ENCODE data around the gene CA6.

CA6 gene

GRCh38 chr1:8970870-8971337 lies 25.2 kb downstream of the CA6 start:
- no peaks in the 10 kb centered on the region for H3K27me3 ChIP-seq (replicated peaks; ENCODE audit: control insufficient read depth, insufficient read depth, low read length)
- TF ChIP-seq CTCF (IDR thresholded peaks at IDR 0.05; ENCODE audit: insufficient read depth, low read length, poor library complexity, severe bottlenecking), result no peak
- peak; percentile 28 for DNase-seq (ENCODE audit: extremely low read depth, insufficient read length)
- no peak overlapping the region for H3K4me3 ChIP-seq (replicated peaks; ENCODE audit: low read depth, low read length)
- H3K36me3 ChIP-seq (ENCODE audit: control insufficient read depth, insufficient read depth, low read length), result no peaks in the 10 kb centered on the region

- DNase-seq (ENCODE audit: extremely low read depth, insufficient read length), result no peak
- no peak for TF ChIP-seq CTCF (IDR thresholded peaks at IDR 0.05; ENCODE audit: insufficient read depth, low read length, poor library complexity, severe bottlenecking)
- Histone ChIP-seq H3K4me3 (replicated peaks; ENCODE audit: low read depth, low read length) (no peak overlapping the region), H3K36me3 (ENCODE audit: control insufficient read depth, insufficient read depth, low read length) (no peaks in the 10 kb centered on the region), H3K27me3 (replicated peaks; ENCODE audit: control insufficient read depth, insufficient read depth, low read length) (no peaks in the 10 kb centered on the region)
Measured at GRCh38 chr1:8974551-8974950, 28.9 kb downstream of the CA6 start.

GRCh38 chr1:8976338-8976737 lies 30.7 kb downstream of the CA6 start:
- H3K27me3 ChIP-seq (replicated peaks; ENCODE audit: control insufficient read depth, insufficient read depth, low read length), result no peaks in the 10 kb centered on the region; the same call in 1 of the 2 replicates
- no peak for DNase-seq (ENCODE audit: extremely low read depth, insufficient read length)
- no peak overlapping the region for H3K4me3 ChIP-seq (replicated peaks; ENCODE audit: low read depth, low read length)
- TF ChIP-seq CTCF (IDR thresholded peaks at IDR 0.05; ENCODE audit: insufficient read depth, low read length, poor library complexity, severe bottlenecking), result no peak
- no peaks in the 10 kb centered on the region for H3K36me3 ChIP-seq (ENCODE audit: control insufficient read depth, insufficient read depth, low read length)

GRCh38 chr1:8976896-8977450 lies 31.3 kb downstream of the CA6 start:
- H3K36me3 ChIP-seq (ENCODE audit: control insufficient read depth, insufficient read depth, low read length), result no peaks in the 10 kb centered on the region
- DNase-seq (ENCODE audit: extremely low read depth, insufficient read length), result no peak
- no peaks in the 10 kb centered on the region; the same call in 1 of the 2 replicates for H3K27me3 ChIP-seq (replicated peaks; ENCODE audit: control insufficient read depth, insufficient read depth, low read length)
- TF ChIP-seq CTCF (IDR thresholded peaks at IDR 0.05; ENCODE audit: insufficient read depth, low read length, poor library complexity, severe bottlenecking), result no peak
- H3K4me3 ChIP-seq (replicated peaks; ENCODE audit: low read depth, low read length), result no peak overlapping the region

- no peak overlapping the region for H3K4me3 ChIP-seq (replicated peaks; ENCODE audit: low read depth, low read length)
- no peaks in the 10 kb centered on the region for H3K36me3 ChIP-seq (ENCODE audit: control insufficient read depth, insufficient read depth, low read length)
- H3K27me3 ChIP-seq (replicated peaks; ENCODE audit: control insufficient read depth, insufficient read depth, low read length), result no peaks in the 10 kb centered on the region; the same call in 1 of the 2 replicates
- no peak for TF ChIP-seq CTCF (IDR thresholded peaks at IDR 0.05; ENCODE audit: insufficient read depth, low read length, poor library complexity, severe bottlenecking)
- no peak for DNase-seq (ENCODE audit: extremely low read depth, insufficient read length)
Measured at GRCh38 chr1:8980656-8981055, 35.0 kb downstream of the CA6 start.

- TF ChIP-seq CTCF (IDR thresholded peaks at IDR 0.05; ENCODE audit: insufficient read depth, low read length, poor library complexity, severe bottlenecking), result no peak
- no peaks in the 10 kb centered on the region for H3K36me3 ChIP-seq (ENCODE audit: control insufficient read depth, insufficient read depth, low read length)
- no peaks in the 10 kb centered on the region; the same call in 1 of the 2 replicates for H3K27me3 ChIP-seq (replicated peaks; ENCODE audit: control insufficient read depth, insufficient read depth, low read length)
- H3K4me3 ChIP-seq (replicated peaks; ENCODE audit: low read depth, low read length), result no peak overlapping the region
- DNase-seq (ENCODE audit: extremely low read depth, insufficient read length), result no peak
Measured at GRCh38 chr1:8981169-8981568, 35.5 kb downstream of the CA6 start.
